HEK293 (cell line): ENCODE measurements around the gene MPZL3.

Source experiments
- KLF7 ChIP-seq: fragments of 450-650 bp; formaldehyde crosslinking; IDR thresholded peaks from 2 replicates; pipeline ENCODE4 v1.5.1; 2016; ENCODE audit warnings: missing biosample characterization, missing genetic modification characterization, borderline replicate concordance
- ZNF184 ChIP-seq: fragments of 450-650 bp; IDR thresholded peaks from 2 replicates; pipeline ENCODE4 v1.5.1; 2018; ENCODE audit warnings: missing biosample characterization, mild to moderate bottlenecking, missing genetic modification characterization
- ZNF777 ChIP-seq: fragments of 450-650 bp; formaldehyde crosslinking; IDR thresholded peaks from 2 replicates; pipeline ENCODE4 v1.5.1; 2017; ENCODE audit warnings: missing biosample characterization, missing genetic modification characterization, borderline replicate concordance
- TF ChIP-seq, protein P1 (sequence below): fragments of 450-650 bp; formaldehyde crosslinking; IDR thresholded peaks from 2 replicates; pipeline ENCODE4; 2016; ENCODE audit warnings: missing biosample characterization, missing genetic modification characterization
- TF ChIP-seq, protein P2 (sequence below): fragments of 450-650 bp; formaldehyde crosslinking; IDR thresholded peaks from 2 replicates; pipeline ENCODE4 v1.5.1; 2016; ENCODE audit warnings: missing biosample characterization, missing genetic modification characterization
- TF ChIP-seq, protein P3 (sequence below): fragments of 450-650 bp; formaldehyde crosslinking; optimal IDR thresholded peaks from 2 replicates; pipeline ENCODE3; 2016; ENCODE audit warnings: missing biosample characterization, mild to moderate bottlenecking, missing genetic modification characterization
- TF ChIP-seq, protein P4 (sequence below): sonication (generic); formaldehyde crosslinking; IDR thresholded peaks from 2 replicates; pipeline ENCODE4 v1.8.1; 2022; ENCODE audit warnings: mild to moderate bottlenecking, moderate library complexity, missing genetic modification reagents
- TF ChIP-seq, protein P5 (sequence below): fragments of 450-650 bp; formaldehyde crosslinking; IDR thresholded peaks from 2 replicates; pipeline ENCODE4 v1.5.1; 2016; ENCODE audit warnings: missing biosample characterization, missing genetic modification characterization
- TF ChIP-seq, protein P6 (sequence below): fragments of 450-650 bp; formaldehyde crosslinking; IDR thresholded peaks from 2 replicates; pipeline ENCODE4 v1.5.1; 2017; ENCODE audit warnings: missing biosample characterization, mild to moderate bottlenecking, missing genetic modification characterization, moderate library complexity

DNA sequence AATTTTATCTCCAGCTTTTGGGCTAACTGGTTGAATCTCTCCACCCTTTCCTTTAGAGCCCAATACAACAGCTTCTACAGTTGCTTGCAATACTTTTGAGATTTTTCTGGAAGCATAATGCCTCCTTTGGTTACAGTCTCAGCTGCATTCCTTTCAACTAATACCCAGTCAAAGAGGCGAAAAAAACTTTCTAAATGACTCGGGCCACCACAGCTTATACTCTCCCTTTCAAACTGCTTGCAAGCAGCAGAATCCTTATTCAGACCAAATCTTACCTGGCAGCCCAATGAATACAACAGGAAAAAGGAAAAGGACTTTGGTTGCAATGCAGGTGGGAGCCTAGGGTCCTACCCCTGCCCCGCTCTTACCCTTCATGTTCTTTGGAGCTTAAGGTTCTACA lies 43.1 kb downstream of the MPZL3 start:
- TF ChIP-seq, protein P1, sequence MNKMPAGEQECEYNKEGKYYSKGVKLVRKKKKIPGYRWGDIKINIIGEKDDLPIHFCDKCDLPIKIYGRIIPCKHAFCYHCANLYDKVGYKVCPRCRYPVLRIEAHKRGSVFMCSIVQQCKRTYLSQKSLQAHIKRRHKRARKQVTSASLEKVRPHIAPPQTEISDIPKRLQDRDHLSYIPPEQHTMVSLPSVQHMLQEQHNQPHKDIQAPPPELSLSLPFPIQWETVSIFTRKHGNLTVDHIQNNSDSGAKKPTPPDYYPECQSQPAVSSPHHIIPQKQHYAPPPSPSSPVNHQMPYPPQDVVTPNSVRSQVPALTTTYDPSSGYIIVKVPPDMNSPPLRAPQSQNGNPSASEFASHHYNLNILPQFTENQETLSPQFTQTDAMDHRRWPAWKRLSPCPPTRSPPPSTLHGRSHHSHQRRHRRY (tag by site-specific recombination): no peak
- TF ChIP-seq, protein P2, sequence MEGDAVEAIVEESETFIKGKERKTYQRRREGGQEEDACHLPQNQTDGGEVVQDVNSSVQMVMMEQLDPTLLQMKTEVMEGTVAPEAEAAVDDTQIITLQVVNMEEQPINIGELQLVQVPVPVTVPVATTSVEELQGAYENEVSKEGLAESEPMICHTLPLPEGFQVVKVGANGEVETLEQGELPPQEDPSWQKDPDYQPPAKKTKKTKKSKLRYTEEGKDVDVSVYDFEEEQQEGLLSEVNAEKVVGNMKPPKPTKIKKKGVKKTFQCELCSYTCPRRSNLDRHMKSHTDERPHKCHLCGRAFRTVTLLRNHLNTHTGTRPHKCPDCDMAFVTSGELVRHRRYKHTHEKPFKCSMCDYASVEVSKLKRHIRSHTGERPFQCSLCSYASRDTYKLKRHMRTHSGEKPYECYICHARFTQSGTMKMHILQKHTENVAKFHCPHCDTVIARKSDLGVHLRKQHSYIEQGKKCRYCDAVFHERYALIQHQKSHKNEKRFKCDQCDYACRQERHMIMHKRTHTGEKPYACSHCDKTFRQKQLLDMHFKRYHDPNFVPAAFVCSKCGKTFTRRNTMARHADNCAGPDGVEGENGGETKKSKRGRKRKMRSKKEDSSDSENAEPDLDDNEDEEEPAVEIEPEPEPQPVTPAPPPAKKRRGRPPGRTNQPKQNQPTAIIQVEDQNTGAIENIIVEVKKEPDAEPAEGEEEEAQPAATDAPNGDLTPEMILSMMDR (tag by site-specific recombination): no peak
- TF ChIP-seq, protein P3, sequence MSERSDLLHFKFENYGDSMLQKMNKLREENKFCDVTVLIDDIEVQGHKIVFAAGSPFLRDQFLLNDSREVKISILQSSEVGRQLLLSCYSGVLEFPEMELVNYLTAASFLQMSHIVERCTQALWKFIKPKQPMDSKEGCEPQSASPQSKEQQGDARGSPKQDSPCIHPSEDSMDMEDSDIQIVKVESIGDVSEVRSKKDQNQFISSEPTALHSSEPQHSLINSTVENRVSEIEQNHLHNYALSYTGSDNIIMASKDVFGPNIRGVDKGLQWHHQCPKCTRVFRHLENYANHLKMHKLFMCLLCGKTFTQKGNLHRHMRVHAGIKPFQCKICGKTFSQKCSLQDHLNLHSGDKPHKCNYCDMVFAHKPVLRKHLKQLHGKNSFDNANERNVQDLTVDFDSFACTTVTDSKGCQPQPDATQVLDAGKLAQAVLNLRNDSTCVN (tag by site-specific recombination): no peak
- TF ChIP-seq, protein P4, sequence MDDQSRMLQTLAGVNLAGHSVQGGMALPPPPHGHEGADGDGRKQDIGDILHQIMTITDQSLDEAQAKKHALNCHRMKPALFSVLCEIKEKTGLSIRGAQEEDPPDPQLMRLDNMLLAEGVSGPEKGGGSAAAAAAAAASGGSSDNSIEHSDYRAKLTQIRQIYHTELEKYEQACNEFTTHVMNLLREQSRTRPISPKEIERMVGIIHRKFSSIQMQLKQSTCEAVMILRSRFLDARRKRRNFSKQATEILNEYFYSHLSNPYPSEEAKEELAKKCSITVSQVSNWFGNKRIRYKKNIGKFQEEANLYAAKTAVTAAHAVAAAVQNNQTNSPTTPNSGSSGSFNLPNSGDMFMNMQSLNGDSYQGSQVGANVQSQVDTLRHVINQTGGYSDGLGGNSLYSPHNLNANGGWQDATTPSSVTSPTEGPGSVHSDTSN: no peak
- TF ChIP-seq, protein P5, sequence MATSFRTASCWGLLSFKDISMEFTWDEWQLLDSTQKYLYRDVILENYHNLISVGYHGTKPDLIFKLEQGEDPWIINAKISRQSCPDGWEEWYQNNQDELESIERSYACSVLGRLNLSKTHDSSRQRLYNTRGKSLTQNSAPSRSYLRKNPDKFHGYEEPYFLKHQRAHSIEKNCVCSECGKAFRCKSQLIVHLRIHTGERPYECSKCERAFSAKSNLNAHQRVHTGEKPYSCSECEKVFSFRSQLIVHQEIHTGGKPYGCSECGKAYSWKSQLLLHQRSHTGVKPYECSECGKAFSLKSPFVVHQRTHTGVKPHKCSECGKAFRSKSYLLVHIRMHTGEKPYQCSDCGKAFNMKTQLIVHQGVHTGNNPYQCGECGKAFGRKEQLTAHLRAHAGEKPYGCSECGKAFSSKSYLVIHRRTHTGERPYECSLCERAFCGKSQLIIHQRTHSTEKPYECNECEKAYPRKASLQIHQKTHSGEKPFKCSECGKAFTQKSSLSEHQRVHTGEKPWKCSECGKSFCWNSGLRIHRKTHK (tag by site-specific recombination): no peak
- TF ChIP-seq ZNF184 (tag by site-specific recombination) (no peak), ZNF777 (tag by site-specific recombination) (no peak), KLF7 (tag by site-specific recombination) (no peak)
- TF ChIP-seq, protein P6, sequence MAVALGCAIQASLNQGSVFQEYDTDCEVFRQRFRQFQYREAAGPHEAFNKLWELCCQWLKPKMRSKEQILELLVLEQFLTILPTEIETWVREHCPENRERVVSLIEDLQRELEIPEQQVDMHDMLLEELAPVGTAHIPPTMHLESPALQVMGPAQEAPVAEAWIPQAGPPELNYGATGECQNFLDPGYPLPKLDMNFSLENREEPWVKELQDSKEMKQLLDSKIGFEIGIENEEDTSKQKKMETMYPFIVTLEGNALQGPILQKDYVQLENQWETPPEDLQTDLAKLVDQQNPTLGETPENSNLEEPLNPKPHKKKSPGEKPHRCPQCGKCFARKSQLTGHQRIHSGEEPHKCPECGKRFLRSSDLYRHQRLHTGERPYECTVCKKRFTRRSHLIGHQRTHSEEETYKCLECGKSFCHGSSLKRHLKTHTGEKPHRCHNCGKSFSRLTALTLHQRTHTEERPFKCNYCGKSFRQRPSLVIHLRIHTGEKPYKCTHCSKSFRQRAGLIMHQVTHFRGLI (tag by site-specific recombination): no peak
